Measurements from ENCODE around the gene SLC35F3.
"Not testable (repeated sequence)": the region's sequence is repeated elsewhere in the genome, so short reads cannot be mapped to it uniquely, and the experiment has no call there.

SLC35F3 gene

DNA sequence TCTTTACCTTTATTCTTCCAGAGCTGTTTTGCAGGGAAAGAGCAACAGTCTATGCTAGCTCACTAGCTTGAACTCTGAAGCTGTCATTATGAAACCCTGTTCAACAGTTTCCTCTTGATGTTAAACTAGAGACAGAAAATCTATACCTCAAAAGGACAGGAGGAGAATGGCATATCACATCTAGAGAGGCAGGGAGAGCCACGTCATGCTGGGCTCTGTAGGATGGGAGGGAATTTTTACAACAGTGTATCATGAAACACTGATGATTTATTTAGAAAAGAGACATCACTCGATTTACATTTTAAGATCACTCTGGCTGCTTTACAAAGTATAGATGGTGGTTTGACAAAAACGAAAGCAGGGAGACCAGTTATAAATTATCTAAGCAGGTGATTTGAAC lies 243.9 kb downstream of the SLC35F3 start:
- no peak for DNase-seq (ENCODE audit: low spot score)

DNA sequence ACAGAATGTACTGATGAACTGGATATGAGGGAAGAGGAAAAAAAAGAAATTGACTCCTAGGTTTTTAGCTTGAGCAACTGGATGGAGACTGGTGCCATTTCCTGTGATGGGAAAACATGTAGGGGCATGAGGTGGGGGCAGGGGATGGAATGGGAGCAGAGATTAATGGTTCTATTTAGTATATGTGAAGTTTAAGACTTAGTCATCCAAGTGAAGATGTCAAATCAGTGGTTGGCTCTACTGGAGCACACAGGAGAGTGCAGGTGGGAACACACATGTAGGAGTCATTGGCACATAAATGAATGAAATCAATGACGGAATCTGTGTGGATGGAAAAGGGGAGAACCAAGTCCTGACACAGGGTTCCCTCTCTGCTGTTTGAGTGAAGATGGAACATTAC lies 244.3 kb downstream of the SLC35F3 start:
- no peak for DNase-seq (ENCODE audit: low spot score)

DNA sequence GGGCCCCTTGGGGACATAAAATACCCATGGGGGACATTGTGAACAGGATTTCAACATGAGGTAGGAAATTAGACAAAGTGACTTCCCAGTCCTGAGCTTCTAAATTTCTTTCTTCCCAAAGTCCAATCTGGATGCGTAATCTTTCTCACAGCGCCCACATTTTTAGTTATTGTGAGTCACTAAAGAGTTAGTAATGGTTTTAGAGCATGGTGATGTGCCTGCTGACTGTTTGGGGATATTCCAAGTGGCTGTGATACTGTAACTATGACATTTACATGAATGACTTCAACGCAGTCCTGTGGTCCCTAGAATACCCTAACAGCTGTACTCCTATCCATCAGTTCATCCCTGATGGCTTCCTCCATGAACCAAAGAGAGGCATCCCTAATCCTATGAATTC lies 244.7 kb downstream of the SLC35F3 start:
- no peak for DNase-seq (ENCODE audit: low spot score)

DNA sequence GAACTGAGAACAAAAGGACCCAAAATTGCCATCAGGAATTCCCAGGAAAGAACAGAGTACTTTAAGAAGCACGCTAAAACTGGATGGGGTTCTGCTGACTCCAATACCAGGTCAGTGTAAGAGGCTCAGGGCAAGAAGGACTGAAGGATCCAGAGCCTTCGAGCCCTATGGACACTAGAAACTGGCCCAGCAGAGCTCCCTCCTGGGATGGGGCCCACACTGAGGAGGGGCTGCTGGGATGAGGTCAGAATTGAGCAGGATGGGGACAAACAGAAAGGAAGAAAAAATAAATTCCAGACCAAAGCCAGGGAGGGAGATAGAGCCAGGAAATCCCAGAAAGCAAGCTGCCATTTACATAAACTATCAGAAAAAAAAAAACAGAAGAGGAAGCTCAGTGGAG lies 246.4 kb downstream of the SLC35F3 start:
- no peak for DNase-seq (ENCODE audit: low spot score)

DNA sequence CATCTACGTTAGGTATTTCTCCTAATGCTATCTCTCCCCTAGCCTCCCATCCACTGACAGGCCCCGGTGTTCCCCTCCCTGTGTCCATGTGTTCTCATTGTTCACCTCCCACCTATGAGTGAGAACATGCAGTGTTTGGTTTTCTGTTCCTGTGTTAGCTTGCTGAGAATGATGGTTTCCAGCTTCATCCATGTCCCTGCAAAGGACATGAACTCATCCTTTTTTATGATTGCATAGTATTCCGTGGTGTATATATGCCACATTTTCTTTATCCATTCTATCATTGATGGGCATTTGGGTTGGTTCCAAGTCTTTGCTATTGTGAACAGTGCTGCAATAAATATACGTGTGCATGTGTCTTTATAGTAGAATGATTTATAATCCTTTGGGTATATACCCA lies 247.9 kb downstream of the SLC35F3 start:
- DNase-seq (ENCODE audit: low spot score), result not testable (repeated sequence)

DNA sequence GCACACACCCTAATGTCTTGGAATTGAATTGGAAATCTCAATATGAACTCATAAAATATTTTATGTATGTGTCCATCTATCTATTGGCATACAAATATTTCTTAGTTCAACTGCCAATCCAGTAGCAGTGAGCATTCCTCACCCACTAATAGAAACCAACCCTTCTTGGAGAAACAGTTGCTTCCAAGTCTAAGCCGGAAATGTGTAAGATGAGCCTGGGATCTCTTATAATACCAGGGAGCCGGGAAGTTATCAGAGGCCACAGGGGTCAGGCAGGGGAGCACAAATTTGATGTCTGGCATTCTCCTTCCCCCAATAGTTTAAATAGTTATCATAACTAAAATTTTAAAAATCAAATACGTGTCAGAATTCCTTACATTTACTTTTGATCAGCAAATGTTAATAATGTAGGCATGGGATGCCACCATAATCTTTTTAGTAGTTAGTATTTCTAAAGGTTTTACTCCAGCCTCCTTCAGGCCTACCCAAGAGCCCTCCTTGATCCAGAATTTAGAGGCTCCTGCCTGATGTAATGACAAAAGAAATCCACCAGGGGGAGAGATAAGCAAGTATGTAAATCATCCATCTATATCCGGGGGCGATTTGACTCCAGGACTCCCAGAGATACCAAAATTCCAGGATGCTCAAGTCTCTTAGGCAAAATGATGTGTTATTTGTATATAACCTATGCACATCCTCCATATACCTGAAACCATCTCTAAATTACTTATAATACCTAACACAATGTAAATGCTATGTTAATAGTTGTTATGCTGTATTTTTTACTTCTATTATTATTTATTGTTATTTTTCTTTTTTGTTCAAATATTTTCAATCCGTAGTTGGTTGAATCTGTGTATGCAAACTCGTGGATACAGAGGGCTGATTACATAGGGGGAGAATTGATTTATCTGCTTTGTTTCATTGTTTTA lies 250.1 kb downstream of the SLC35F3 start:
- DNase-seq (ENCODE audit: low spot score), result peak; percentile 61

DNA sequence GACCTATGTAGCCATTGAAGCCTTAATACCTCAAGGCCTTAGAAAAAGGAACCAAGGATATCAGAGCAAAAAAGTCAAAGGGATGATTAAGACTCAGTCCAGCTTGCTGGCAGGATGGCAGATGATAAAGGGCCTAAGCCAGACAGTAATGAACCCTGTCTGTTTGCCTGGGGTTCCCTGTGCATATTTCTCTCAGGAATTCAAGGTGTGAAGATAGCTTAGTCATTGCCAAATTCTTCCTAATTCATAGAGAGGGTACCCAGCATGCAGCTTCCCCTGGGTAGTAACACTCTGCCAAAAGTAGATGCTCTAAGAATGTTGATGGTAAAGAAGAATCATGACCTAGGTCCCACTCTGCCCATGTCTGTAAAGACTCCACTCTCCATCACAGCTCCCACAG lies 258.2 kb downstream of the SLC35F3 start:
- DNase-seq (ENCODE audit: low spot score), result no peak

DNA sequence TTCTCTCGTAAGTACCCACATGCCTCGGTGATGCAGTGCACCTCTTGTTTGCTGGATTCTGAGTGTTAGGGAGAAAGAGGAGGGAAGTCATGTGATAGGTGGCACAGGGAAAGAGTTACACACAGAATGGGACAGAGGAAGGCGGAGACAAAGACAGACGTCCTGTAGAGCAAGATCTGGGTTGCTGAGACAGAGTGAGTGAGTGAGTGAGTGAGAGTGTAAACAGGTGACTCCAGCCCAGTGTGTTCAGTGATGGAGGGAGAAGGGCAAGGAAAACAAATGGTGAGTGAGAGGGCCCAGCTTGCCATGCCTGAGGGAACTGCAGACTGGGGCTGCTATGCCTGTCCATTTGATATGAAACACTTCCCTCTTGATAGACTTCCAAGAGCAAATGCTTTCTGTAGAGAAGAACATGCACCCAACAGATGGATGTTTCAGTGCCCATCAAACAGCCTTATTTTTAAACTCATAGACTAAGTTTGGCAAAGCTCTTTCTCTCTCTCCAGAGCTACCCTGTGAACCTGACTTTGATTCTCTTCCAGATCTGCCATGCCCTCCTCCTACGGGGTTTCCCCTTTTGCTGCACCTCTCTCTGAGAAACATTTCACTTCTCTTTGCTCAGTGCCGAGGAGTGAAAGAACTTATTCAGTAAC lies 258.9 kb downstream of the SLC35F3 start:
- DNase-seq (ENCODE audit: low spot score), result no peak

DNA sequence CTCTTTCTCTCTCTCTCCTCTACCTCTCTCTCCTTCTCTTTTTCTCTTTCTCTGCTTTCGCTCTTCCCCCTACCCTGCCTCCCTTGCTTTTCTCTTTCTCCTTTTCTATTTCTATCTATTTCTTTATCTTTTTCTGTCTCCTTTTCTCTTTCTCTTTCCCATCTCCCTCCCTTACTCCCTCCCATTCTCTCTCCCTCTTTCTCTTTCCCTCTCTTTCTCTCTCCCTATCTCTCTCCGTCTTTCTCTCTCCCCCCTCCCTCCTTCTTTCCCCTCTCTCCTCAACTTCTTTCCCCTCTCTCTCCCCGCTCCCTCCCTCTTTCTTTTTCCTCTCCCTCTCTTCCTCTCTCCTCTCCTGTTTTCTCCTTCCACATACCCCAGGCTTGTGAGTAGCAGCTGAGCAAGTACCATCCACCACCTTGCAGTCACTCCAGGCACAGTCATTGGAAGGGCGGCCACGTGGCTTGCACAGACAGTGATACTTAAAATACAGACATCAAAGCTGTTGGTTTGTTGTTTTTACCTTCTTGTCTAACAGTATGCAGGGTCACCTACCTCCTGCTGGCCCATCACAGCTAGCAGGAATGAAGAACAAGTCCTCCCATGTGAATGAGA lies 259.7 kb downstream of the SLC35F3 start:
- DNase-seq (ENCODE audit: low spot score), result no peak

DNA sequence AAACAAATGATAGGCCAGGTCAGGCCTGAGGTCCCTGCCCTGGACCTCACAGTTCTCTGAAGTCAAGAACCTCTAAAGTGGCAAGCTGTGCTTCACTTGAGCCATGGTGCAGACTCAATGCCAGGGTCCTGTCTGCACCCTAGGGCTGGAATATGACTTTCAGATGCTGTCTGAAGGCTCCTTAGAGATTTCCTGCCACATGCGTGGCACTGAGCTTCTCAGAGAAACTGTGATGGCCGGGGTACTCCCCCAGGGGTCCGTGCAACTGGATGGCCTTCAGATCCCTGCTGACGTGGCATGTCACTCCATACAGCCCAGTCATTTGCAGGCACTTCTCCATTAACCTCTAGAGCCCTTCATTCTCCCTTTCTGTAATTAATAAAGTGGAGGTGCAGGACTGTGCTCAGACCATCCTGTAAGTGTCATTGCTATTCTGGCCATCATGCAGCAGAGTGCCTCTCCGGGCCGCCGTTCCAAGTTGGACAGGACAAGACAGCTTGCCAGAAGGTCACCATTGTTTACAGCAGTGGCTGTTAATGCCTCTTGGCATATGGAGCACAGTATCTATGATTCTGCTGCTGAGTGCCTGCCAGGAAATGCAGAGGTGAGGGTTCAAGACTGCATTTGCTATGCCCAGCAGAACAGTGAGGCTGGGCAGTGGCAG lies 263.7 kb downstream of the SLC35F3 start:
- no peak for DNase-seq (ENCODE audit: low spot score)

DNA sequence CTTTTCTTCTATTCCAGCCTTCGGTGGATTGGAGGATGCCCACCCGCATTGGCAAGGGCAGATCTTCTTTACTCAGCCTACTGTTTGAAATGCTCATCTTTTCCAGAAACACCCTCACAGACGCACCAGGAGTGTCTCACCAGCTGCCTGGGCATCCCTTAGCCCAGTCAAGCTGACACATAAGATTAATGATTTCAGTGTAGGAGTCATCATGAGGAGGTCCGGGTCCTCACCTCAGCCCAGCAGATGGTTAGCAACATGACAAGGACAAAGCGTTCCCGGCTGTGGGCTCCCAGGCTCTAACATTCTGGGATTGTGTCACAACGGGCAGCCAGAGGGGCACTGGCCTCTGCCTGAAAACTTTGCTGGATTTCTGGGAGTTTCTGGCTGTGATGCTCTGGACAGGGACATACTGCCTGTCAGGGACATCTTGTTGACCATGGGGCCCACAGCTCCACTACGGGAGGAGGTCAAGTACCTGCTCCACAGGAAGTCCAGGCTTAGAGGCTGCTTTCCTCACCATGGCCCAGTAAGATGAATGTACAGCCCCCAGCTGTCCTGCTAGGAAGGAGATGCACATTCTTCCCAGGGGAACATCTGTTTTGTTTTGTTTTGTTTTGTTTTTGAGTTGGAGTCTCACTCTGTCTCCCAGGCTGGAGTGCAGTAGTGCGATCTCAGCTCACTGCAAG lies 264.8 kb downstream of the SLC35F3 start:
- no peak for DNase-seq (ENCODE audit: low spot score)

DNA sequence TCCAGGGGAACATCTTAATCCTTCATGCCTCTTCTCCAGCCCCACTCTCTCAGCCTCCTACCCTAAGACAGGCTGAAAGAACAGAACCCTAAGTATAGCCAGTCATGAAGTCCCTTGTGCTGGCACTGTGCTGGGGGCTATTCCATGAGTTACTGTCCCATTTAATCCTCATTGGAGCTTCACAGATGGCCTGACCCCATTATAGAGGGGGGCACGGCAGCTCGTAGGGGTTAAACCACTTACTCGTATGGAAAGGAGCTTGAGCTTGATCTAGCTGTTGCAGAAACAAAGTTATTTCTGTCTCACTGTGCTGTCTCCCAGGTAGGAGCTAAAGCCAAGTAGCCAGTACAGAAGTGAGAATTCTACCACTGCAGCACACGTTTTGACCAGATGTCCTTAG lies 265.6 kb downstream of the SLC35F3 start:
- DNase-seq (ENCODE audit: low spot score), result no peak

DNA sequence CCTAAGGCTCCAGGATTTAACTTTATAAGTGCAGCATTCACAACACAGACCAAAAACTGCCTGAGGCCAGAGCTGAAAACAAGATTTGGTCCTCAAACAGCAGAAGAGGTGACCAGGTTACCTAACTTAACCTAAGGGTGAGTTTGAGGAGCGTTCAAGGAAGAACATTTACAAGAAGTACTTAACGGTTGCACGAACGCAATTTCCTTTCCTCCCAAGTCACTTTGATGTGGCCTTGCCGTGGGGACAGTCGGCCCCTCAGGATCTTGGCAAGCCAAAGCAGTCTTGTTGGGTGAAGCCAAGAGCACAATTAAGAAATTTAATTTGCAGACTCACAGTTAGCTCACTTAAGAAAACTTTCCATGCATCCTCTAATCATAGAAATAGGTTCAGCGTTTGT lies 266.1 kb downstream of the SLC35F3 start:
- DNase-seq (ENCODE audit: low spot score), result peak; percentile 6

DNA sequence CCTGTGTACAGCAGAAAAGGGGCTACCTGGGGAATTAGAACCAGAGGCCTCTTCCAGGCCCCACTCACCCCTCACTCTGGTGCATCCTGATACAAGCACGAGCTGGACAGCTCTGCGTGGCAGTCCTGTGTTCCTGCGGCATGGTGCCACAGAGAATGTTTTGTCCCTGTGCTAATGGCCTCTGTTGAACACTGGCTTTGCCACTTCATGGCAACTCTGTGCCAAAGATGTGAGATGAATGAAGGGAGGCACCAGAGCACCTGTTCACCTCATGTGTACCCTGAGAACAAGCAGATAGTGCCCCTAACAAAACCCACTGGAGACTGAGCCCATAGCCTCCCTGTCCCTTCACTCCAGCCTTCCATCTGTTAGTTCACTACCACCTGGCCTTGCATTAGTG lies 269.5 kb downstream of the SLC35F3 start:
- no peak for DNase-seq (ENCODE audit: low spot score)

DNA sequence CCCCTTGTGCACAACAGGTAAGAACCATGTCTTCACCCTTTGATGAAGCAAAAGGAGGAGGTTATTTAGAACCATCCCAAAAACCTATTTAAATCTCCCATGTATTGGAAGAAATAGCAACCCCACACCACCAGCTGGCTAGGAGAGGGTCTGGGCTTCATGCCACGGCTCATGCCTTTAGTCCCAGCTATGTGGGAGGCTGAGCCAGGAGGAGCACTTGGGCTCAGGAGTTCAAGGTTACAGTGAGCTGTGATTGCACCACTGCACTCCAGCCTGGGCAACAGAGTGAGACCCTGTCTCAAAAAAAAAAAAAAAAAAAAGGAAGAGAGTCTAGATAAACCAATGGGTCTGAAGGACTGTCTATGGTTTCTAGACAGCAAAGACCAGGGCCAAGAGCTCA lies 270.9 kb downstream of the SLC35F3 start:
- DNase-seq (ENCODE audit: low spot score), result no peak

DNA sequence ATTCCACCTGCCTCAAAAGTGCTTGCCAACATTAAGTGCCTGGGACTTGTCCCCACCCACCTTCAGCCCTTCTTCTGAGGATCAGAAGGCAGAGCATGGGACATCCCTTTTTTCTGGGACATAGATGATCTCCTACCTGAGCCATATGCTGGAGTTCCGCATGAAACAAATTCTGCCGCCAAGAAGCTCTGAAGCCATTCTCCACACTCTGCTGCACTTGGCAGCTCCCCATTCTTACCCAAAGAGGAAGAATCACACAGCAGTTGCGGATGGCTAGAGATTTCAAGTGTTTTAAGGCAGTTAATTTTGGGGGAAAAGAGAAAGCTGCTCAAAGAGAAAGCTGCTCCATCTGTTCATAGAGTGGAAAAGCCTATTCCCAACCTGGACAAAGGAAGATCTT lies 271.5 kb downstream of the SLC35F3 start:
- no peak for DNase-seq (ENCODE audit: low spot score)

DNA sequence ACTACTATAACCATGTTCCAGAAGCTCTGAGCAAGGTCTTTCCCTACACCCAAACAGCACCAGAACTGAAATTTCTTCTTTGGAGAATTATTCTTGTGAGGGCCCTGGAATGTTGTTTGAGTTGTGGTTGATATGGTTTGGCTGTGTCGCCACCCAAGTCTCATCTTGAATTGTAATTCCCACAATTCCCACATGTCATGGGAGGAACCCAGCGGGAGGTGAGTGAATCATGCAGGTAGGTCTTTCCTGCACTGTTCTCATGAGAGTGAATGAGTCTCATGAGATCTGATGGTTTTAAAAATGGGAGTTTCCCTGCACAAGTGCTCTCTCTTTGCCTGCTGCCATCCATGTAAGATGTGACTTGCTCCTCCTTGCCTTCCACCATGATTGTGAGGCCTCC lies 272.4 kb downstream of the SLC35F3 start:
- DNase-seq (ENCODE audit: low spot score), result not testable (repeated sequence)

DNA sequence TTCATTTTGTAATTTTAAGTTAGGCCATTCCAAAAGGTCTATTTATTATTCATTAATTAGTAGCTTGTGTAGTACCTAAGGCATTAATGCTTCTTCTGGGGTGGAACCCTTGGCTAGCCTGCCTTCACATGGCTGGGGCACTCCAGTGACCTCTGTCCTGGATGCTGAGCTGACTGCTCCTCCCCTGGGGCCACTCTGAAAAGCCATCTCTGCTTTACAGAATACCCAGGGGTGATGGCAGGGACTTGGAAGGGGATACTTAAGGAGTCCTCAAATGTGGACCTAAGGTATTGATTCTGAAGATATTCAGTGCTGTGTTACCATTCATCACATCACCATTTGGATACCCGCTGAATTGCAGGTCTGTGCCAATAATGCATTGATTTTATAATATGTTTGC lies 281.0 kb downstream of the SLC35F3 start:
- no peak for DNase-seq (ENCODE audit: low spot score)

DNA sequence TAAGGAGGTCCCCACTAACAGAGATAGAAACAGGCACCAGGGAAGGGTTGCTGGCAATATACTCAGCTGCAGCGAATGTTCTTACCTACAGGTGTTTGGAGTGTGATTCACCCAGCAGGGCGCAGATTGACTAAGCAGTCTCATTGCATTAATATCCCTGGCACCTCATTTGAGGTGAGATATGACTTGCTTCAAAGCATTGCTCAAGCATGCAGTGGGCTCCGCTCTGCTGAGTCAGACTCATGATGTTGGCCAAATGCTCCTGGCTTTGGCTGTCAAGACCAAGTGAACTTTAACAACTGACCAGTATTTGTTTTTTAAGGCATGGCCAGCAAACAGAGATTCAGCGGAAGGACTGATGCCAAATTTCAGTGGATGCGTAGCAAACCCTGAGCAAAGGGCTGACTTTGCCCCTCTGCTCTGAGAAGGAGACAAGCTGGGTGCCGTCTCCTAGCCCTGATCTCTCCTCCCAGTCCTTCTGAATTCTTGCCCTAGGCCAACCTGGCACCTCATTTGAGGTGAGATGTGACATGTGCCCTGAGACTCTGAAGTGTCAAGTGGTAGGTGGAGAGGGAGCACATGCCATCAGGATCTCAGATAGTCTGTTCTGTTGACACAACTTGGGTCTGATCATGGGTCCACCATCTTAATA lies 281.7 kb downstream of the SLC35F3 start:
- DNase-seq (ENCODE audit: low spot score), result peak; percentile 72

DNA sequence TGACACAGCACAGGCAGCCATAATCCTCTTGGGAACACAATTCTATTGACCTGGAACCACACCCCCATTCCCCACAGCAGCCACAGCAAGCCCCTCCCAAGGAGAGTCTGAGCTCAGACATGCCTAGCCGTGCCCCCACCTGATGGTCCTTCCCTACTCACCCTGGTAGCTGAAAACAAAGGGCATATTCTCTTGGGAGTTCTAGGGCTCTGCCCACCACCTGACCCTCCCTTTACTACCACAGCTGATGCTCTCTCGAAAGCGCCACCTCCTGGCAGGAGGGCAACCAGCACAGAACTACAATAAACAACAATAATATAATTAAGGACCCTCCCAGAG lies 283.9 kb downstream of the SLC35F3 start:
- peak; percentile 11 for DNase-seq (ENCODE audit: low spot score)

DNA sequence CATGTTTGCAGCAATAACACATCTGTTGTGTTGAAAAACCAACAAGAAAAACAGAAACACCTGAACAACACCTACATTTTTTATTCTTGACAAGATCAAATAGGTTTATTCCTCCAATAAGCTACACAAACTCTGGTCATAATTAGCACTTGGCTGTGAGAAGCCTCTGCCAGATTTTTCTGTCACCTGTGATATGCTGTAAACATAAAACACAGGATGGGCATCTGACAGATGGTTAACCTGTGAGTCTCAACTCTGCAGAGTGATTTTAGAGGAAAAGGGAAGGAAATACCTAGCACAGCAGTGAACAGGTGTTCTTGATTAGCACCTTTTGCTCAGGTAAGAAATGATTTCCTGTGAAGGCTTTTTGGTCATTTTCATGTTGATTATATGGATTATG lies 293.4 kb downstream of the SLC35F3 start:
- DNase-seq (ENCODE audit: low spot score), result no peak
